ENCODE results near the gene LINGO4. TPM values are rescaled to one million over a fixed set of nuclear protein-coding genes. Genes with fewer than 3 reads are reported as not detected.

LINGO4 gene

Small RNA genes lying within 50 kb of the gene (small RNA-seq; reads per million reads assigned to genes)
- not detected for gene RF00019 (ENCODE audit: insufficient read depth)

Data from neuronal stem cell (in vitro differentiated cells).